SK-N-SH treated with all-trans-retinoic acid at 6 μM for 48 hours (cell line): ENCODE measurements around the gene AGAP3.
"Not testable (repeated sequence)": the region's sequence is repeated elsewhere in the genome, so short reads cannot be mapped to it uniquely, and the experiment has no call there.

ENCODE experiments used
- ARNTL ChIP-seq: fragments of 450-650 bp; formaldehyde crosslinking; IDR thresholded peaks from 2 replicates; pipeline ENCODE4 v1.5.0; 2020; ENCODE audit warnings: low read depth, mild to moderate bottlenecking, moderate library complexity, borderline replicate concordance
- BACH2 ChIP-seq: fragments of 250-450 bp; sonication (Bioruptor Pico); IDR thresholded peaks from 2 replicates; pipeline ENCODE4 v1.9.0; 2021; ENCODE audit warnings: mild to moderate bottlenecking, borderline replicate concordance
- GLIS3 ChIP-seq: fragments of 250-450 bp; sonication (Bioruptor Pico); IDR thresholded peaks from 2 replicates; pipeline ENCODE4 v1.5.0; 2020; ENCODE audit warnings: mild to moderate bottlenecking, moderate library complexity
- ISL1 ChIP-seq: fragments of 250-450 bp; sonication (Bioruptor Pico); IDR thresholded peaks from 2 replicates; pipeline ENCODE4 v2.1.2; 2022; ENCODE audit warnings: mild to moderate bottlenecking, moderate library complexity
- OSR1 ChIP-seq: fragments of 250-450 bp; sonication (Bioruptor Pico); IDR thresholded peaks from 2 replicates; pipeline ENCODE4 v1.8.0; 2022; ENCODE audit warnings: moderate library complexity, mild to moderate bottlenecking, inconsistent platforms
- POU6F1 ChIP-seq: fragments of 250-450 bp; sonication (Bioruptor Pico); IDR thresholded peaks from 2 replicates; pipeline ENCODE4 v1.8.0; 2021; ENCODE audit warnings: low read depth, mild to moderate bottlenecking, moderate library complexity, borderline replicate concordance
- RARB ChIP-seq: fragments of 250-450 bp; sonication (Bioruptor Pico); IDR thresholded peaks from 2 replicates; pipeline ENCODE4 v1.8.0; 2021; ENCODE audit warnings: mild to moderate bottlenecking, moderate library complexity
- TOX ChIP-seq: fragments of 250-450 bp; sonication (Bioruptor Pico); IDR thresholded peaks from 2 replicates; pipeline ENCODE4 v1.8.0; 2021; ENCODE audit warnings: mild to moderate bottlenecking, moderate library complexity, borderline replicate concordance
- ZFP3 ChIP-seq: fragments of 250-450 bp; sonication (Bioruptor Pico); IDR thresholded peaks from 2 replicates; pipeline ENCODE4 v1.5.0; 2020; ENCODE audit warnings: mild to moderate bottlenecking, moderate library complexity
- ZFP30 ChIP-seq: fragments of 450-650 bp; formaldehyde crosslinking; IDR thresholded peaks from 2 replicates; pipeline ENCODE4 v1.5.0; 2022; ENCODE audit warnings: mild to moderate bottlenecking, moderate library complexity
- ZNF8 ChIP-seq: fragments of 450-650 bp; formaldehyde crosslinking; IDR thresholded peaks from 2 replicates; pipeline ENCODE4 v1.5.0; 2020; ENCODE audit warnings: mild to moderate bottlenecking, moderate library complexity
- TF ChIP-seq, protein P1 (sequence below): fragments of 250-450 bp; sonication (Bioruptor Pico); IDR thresholded peaks from 2 replicates; pipeline ENCODE4 v1.5.0; 2020; ENCODE audit warnings: mild to moderate bottlenecking, moderate library complexity
- TF ChIP-seq, protein P2 (sequence below): fragments of 250-450 bp; sonication (Bioruptor Pico); IDR thresholded peaks from 2 replicates; pipeline ENCODE4 v1.5.1; 2020; ENCODE audit warnings: low read depth, mild to moderate bottlenecking, moderate library complexity

GRCh38 chr7:151043449-151043848, 42.8 kb upstream of the AGAP3 start:
- TF ChIP-seq POU6F1 (CRISPR knock-in tag); ZFP30 (CRISPR knock-in tag); BACH2 (CRISPR knock-in tag); ARNTL (CRISPR knock-in tag); GLIS3; TOX (CRISPR knock-in tag); ZNF8 (CRISPR knock-in tag); OSR1 (CRISPR knock-in tag); ISL1 (CRISPR knock-in tag); RARB (CRISPR knock-in tag); ZFP3: not testable (repeated sequence)
- TF ChIP-seq, protein P1, sequence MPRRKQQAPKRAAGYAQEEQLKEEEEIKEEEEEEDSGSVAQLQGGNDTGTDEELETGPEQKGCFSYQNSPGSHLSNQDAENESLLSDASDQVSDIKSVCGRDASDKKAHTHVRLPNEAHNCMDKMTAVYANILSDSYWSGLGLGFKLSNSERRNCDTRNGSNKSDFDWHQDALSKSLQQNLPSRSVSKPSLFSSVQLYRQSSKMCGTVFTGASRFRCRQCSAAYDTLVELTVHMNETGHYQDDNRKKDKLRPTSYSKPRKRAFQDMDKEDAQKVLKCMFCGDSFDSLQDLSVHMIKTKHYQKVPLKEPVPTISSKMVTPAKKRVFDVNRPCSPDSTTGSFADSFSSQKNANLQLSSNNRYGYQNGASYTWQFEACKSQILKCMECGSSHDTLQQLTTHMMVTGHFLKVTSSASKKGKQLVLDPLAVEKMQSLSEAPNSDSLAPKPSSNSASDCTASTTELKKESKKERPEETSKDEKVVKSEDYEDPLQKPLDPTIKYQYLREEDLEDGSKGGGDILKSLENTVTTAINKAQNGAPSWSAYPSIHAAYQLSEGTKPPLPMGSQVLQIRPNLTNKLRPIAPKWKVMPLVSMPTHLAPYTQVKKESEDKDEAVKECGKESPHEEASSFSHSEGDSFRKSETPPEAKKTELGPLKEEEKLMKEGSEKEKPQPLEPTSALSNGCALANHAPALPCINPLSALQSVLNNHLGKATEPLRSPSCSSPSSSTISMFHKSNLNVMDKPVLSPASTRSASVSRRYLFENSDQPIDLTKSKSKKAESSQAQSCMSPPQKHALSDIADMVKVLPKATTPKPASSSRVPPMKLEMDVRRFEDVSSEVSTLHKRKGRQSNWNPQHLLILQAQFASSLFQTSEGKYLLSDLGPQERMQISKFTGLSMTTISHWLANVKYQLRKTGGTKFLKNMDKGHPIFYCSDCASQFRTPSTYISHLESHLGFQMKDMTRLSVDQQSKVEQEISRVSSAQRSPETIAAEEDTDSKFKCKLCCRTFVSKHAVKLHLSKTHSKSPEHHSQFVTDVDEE (CRISPR knock-in tag), result not testable (repeated sequence)
- TF ChIP-seq, protein P2, sequence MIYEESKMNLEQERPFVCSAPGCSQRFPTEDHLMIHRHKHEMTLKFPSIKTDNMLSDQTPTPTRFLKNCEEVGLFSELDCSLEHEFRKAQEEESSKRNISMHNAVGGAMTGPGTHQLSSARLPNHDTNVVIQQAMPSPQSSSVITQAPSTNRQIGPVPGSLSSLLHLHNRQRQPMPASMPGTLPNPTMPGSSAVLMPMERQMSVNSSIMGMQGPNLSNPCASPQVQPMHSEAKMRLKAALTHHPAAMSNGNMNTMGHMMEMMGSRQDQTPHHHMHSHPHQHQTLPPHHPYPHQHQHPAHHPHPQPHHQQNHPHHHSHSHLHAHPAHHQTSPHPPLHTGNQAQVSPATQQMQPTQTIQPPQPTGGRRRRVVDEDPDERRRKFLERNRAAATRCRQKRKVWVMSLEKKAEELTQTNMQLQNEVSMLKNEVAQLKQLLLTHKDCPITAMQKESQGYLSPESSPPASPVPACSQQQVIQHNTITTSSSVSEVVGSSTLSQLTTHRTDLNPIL (CRISPR knock-in tag), result not testable (repeated sequence)
